HG02759 (cell line): ENCODE results near the gene TRMO.

Experiments used
- ATAC-seq: cut with Tn5 transposase; IDR thresholded peaks from one replicate; pipeline ENCODE4 v1.9.1; 2021; ENCODE audit warnings: mild to moderate bottlenecking, moderate library complexity; ENCODE audit not compliant: unreplicated experiment

The TRMO gene

GRCh38 chr9:97861148-97861475 lies 61.2 kb downstream of the TRMO start:
- ATAC-seq = no peak

- ATAC-seq = no peak
Measured at GRCh38 chr9:97860451-97861147, 61.7 kb downstream of the TRMO start.

DNA sequence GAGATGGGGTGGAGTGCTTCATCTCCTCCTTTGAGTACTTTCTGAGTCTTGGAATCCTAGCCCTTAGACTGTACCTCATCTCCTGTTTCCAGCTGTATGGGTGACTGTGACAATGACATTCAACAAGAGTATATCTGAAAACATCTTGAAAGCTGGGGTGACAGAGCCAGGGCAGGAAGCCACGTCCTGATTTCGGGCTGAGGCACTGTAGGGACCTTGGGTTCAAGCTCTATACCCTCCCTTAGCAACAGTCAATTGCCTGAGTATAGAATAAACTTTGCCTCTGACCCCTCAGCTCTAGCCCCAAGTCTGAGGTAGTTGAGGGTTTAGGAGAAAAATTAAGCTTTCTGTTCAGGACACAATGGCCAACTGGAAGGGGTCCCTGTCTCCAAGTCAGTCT lies 63.0 kb downstream of the TRMO start:
- ATAC-seq = no peak

DNA sequence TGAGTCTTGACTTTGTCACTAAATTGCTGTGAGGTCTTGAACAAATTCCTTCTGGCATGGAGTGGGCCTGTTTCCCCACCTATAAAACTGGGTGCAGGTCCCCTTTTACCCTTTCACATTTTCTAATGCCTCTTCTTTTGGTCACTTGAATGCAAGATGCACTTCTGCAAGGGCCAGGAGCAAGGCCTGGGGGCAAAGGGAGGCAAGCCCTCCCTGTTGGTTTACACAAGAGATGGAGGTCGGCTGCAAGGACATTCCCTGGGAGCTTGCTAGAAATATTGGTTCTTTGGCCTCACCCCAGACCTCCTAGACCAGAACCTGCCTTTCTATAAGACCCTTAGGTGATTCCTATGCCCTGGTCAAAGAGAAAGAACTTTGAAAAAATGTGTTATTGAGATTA lies 63.5 kb downstream of the TRMO start:
- no peak for ATAC-seq

GRCh38 chr9:97858393-97858713 lies 63.9 kb downstream of the TRMO start:
- ATAC-seq = no peak

DNA sequence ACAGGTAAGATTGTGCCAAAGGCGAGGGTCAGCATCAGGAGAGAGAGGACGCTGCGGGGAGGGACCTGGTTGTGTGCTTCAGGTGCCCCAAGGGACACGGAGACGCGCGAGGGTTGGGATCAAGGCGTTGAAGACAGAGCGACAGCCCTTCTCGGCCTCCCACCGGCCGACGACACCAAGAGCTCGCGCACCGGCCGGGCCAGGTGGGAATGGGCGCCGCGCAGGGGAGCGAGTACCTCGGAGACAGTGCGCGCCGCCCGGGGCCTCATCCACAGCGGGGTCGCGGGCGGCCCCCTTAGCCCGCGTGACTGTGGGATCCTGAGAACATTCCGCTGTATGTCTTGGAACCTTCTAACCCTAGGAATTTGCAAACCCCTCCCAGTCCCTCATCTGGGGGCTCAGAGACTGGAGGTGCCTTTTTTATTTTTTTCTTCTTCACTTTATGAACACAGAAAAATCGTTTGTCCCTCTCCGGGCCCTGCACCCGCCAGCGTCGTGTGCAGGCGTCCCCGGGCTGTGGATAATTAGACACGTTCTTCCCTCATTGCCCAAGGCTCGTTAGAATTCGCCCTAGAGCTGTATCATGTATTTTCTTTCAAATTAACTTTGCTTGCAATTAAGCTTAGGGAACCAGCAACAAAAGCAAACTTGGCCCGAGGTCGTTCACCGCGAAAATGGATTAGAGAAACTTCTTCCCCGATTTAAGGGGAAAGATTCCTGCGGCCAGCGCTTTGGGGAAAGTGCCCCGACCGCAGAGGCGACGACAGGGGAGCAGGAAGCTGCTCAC lies 64.5 kb downstream of the TRMO start:
- no peak for ATAC-seq

GRCh38 chr9:97856857-97857605 lies 65.3 kb downstream of the TRMO start:
- no peak for ATAC-seq

DNA sequence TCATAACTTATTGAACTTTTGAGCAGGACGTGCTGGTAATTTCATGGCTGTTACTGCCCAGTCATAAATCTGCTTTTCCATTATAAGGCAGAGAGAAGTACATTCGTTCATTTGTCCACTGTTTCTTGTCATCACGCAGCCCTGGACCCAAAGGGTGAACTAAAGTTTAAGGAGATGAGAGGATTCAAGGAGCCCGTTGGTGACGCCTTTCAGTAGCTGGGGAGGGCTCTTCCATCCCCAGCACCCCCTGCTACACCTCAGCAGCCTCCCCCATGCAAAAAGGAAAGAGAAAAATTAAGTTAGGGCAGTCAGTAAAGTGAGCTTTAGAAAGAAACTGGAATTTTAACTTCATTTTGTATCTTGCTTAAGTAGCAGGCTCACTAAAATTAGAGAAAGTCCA lies 66.4 kb downstream of the TRMO start:
- no peak for ATAC-seq

- no peak for ATAC-seq
Measured at GRCh38 chr9:97855486-97855875, 66.8 kb downstream of the TRMO start.

GRCh38 chr9:97854696-97855485 lies 67.4 kb downstream of the TRMO start:
- no peak for ATAC-seq
